Upper lobe of right lung (tissue), 1 donor: ENCODE measurements around the gene DYDC1. TPM values are rescaled to one million over a fixed set of nuclear protein-coding genes. Genes with fewer than 3 reads are reported as not detected.
"Not testable (repeated sequence)": the region's sequence is repeated elsewhere in the genome, so short reads cannot be mapped to it uniquely, and the experiment has no call there.

Source experiments
- ATAC-seq: fragments of 200-7000 bp; cut with Tn5 transposase; one replicate; pipeline ENCODE4 v1.9.1; 2020; ENCODE audit warnings: mild to moderate bottlenecking, moderate library complexity
- DNase-seq: peaks from one replicate; pipeline ENCODE4 v3.0.0-alpha.2; 2020
- H3K27ac ChIP-seq: fragments of 200-600 bp; one replicate; pipeline ENCODE4 v1.8.0; 2022
- H3K27me3 ChIP-seq: fragments of 200-600 bp; one replicate; pipeline ENCODE4 v1.8.0; 2022; ENCODE audit warnings: mild to moderate bottlenecking
- H3K36me3 ChIP-seq: fragments of 200-600 bp; one replicate; pipeline ENCODE4 v1.8.0; 2022
- H3K4me1 ChIP-seq: fragments of 200-600 bp; one replicate; pipeline ENCODE4 v1.8.0; 2022
- H3K4me3 ChIP-seq: fragments of 200-600 bp; one replicate; pipeline ENCODE4 v1.8.0; 2022; ENCODE audit warnings: mild to moderate bottlenecking
- H3K9me3 ChIP-seq: fragments of 200-600 bp; one replicate; pipeline ENCODE4 v1.8.0; 2022
- intact Hi-C: fragments of 100-400 bp; cut with DNase I; formaldehyde crosslinking; loops from one replicate; pipeline ENCODE4 v1.11.0; 2022
- total RNA-seq: library from RNA; stranded (reverse); fragmentation: NEBNext Ultra II Directional; extraction: Animal tissue kit (Norgen Biotek cat#: 25700); gene quantifications from one replicate; pipeline ENCODE4 v1.2.1, GENCODE V29; 2021
- TF ChIP-seq, protein P1 (sequence below): fragments of 200-600 bp; IDR thresholded peaks from one replicate; pipeline ENCODE4 v1.8.0; 2022; ENCODE audit warnings: antibody characterized with exemption
- donor health status: DM: no; HTN: yes; CAD: no; lungs with severe emphysema.

The DYDC1 gene
- total RNA-seq, 1 donor from 2014 or later: not detected

DNA sequence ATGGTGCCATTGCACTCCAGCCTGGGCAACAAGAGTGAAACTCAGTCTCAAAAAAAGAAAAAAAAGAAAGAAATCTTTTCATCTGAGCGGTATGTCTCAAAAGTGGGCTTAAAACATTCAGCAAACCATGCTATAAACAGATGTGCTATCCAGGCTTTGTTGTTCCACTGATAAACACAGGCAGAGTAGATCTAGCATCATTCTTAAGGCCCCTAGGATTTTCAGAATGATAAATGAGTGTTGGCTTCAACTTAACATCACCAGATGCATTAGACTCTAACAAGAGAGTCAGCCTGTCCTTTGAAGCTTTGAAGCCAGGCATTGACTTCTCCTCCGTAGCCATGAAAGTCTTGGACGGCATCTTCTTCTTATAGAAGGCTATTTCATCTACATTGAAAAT is 23.1 kb upstream of the DYDC1 start:
- no peak for ATAC-seq
- intact Hi-C loops: no loop called here
- Histone ChIP-seq H3K36me3 (no peaks in the 10 kb centered on the region), H3K27me3 (no peaks in the 10 kb centered on the region), H3K4me3 (no peak overlapping the region), H3K4me1 (no peaks in the 10 kb centered on the region), H3K27ac (no peak overlapping the region), H3K9me3 (no peaks in the 10 kb centered on the region)
- no peak for DNase-seq
- TF ChIP-seq, protein P1, sequence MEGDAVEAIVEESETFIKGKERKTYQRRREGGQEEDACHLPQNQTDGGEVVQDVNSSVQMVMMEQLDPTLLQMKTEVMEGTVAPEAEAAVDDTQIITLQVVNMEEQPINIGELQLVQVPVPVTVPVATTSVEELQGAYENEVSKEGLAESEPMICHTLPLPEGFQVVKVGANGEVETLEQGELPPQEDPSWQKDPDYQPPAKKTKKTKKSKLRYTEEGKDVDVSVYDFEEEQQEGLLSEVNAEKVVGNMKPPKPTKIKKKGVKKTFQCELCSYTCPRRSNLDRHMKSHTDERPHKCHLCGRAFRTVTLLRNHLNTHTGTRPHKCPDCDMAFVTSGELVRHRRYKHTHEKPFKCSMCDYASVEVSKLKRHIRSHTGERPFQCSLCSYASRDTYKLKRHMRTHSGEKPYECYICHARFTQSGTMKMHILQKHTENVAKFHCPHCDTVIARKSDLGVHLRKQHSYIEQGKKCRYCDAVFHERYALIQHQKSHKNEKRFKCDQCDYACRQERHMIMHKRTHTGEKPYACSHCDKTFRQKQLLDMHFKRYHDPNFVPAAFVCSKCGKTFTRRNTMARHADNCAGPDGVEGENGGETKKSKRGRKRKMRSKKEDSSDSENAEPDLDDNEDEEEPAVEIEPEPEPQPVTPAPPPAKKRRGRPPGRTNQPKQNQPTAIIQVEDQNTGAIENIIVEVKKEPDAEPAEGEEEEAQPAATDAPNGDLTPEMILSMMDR: no peak

DNA sequence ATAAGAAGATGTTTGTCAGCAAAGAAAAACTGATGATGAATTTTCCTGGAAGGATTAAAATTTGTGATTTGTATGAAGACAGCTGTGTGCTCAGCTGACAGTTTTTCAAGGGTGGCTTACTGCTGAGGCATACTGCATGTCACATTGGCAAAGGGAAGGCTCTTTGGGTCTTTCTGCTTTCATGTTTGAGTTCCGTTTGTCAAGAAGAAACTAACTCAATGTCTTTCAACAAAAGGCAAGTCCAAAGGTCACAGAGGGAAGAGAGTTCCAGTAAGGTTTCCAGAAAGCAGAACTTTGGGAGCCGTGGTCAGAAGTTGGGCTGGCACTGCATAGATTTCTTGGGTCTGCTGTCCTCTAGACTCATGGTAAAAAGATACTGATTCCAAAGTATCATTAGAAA is 16.9 kb upstream of the DYDC1 start:
- Histone ChIP-seq H3K4me3 (no peak overlapping the region), H3K36me3 (no peaks in the 10 kb centered on the region), H3K4me1 (no peaks in the 10 kb centered on the region), H3K27me3 (no peaks in the 10 kb centered on the region), H3K27ac (no peak overlapping the region), H3K9me3 (no peaks in the 10 kb centered on the region)
- intact Hi-C loops: no loop called here
- TF ChIP-seq, protein P1: no peak
- peak; percentile 73 for ATAC-seq
- no peak for DNase-seq

DNA sequence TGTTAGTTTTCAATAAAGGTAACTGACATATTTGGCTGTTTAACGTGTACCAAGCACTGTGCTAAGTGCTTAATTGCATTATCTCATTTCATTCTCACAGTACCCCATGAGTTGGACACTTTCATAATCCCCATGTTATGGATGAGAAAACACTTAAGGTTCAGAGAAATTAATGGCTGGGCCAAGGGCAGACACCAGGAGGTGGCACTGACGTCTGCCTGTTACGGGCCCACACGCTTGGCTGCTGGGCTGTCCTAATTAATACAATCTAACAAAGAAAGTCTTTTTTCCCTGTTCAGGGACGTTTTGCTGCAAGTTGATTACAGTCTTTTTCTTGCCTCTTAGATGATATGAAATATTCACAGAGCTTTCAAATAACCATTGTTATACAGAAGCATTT is 16.1 kb upstream of the DYDC1 start:
- Histone ChIP-seq H3K4me1 (no peaks in the 10 kb centered on the region), H3K27me3 (no peaks in the 10 kb centered on the region), H3K9me3 (peaks cover 3% of the 10 kb centered on the region), H3K36me3 (no peaks in the 10 kb centered on the region), H3K4me3 (no peak overlapping the region), H3K27ac (no peak overlapping the region)
- TF ChIP-seq, protein P1: no peak
- intact Hi-C loops: no loop called here
- ATAC-seq (no peak), DNase-seq (no peak)

DNA sequence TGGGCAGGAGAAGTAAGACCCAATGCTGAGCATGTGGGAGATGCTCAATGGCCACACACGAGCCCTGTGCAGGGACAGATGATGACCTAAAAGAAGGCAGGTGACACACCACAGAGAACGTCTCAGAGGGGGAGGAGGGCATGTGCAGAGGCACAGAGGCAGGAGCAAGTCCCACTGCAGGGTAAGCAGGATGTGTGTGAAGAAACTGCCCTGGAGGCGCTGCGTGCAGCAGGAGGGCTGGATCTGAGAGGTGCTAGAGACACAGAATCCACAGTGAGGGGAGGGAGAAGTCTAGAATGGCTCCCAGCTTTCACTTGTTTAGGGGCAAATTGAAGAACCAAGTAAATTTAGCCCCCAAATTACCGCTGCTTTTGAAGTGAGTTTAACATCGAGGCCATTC is 14.9 kb upstream of the DYDC1 start:
- intact Hi-C loops: no loop called here
- no peaks in the 10 kb centered on the region for H3K27me3 ChIP-seq
- no peak for DNase-seq
- H3K4me3 ChIP-seq: no peak overlapping the region
- no peak for ATAC-seq
- H3K27ac ChIP-seq: no peak overlapping the region
- TF ChIP-seq, protein P1: no peak
- H3K4me1 ChIP-seq: no peaks in the 10 kb centered on the region
- H3K9me3 ChIP-seq: peaks cover 6% of the 10 kb centered on the region
- no peaks in the 10 kb centered on the region for H3K36me3 ChIP-seq

DNA sequence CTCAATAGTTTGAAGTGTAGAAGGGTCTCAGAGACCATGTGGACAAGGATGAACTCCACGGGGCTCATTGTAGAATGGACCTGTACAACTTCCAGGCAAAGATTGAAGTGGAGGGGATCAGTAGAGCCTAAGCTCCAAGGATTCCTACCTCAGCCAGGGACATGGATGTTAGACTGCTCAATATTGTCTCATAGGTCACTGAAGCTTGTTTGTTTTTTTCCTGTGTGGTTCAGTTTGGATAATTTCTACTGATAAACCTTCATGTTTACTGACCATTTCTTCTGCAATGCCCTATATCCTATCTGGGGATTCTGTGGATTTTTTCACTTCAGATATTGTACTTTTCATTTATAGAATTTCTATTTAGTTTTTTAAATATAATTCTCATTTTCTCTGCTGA is 9.0 kb upstream of the DYDC1 start:
- Histone ChIP-seq H3K36me3 (no peaks in the 10 kb centered on the region), H3K27ac (no peak overlapping the region), H3K27me3 (no peaks in the 10 kb centered on the region), H3K4me1 (no peaks in the 10 kb centered on the region), H3K4me3 (no peak overlapping the region), H3K9me3 (peaks cover 10% of the 10 kb centered on the region)
- TF ChIP-seq, protein P1: no peak
- intact Hi-C loops: no loop called here
- DNase-seq (no peak), ATAC-seq (no peak)

DNA sequence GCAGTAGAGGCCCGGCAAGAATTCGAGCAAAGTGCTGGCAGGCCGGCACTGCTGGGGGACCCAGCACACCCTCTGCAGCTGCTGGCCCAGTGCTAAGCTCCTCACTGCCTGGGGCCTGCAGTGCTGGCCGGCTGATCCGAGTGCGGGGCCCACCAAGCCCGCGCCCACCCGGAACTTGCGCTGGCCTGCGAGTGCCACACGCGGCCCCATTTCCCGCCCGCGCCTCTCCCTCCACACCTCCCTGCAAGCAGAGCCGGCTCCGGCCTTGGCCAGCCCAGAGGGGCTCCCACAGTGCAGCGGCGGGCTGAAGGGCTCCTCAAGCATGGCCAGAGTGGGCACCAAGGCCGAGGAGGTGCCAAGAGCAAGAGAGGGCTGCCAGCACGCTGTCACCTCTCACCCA is 3.1 kb upstream of the DYDC1 start:
- intact Hi-C loops: no loop called here
- H3K36me3 ChIP-seq: no peaks in the 10 kb centered on the region
- DNase-seq (no peak), ATAC-seq (no peak)
- TF ChIP-seq, protein P1: no peak
- no peak overlapping the region for H3K4me3 ChIP-seq
- peaks cover 8% of the 10 kb centered on the region for H3K4me1 ChIP-seq
- H3K27me3 ChIP-seq: peaks cover 28% of the 10 kb centered on the region
- H3K27ac ChIP-seq: no peak overlapping the region
- no peaks in the 10 kb centered on the region for H3K9me3 ChIP-seq

DNA sequence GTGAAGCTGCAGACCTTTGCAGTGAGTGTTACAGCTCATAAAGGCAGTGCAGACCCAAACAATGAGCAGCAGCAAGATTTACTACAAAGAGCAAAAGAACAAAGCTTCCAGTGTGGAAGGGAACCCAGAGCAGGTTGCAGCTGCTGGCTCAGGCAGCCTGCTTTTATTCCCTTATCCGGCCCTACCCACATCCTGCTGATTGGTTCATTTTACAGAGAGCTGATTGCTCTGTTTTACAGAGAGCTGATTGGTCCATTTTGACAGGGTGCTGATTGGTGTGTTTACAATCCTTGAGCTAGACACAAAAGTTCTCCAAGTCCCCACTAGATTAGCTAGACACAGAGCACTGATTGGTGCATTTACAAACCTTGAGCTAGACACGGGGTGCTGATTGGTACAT is 2.4 kb upstream of the DYDC1 start:
- H3K4me3 ChIP-seq, intact Hi-C loops, DNase-seq, H3K4me1 ChIP-seq, ATAC-seq, H3K36me3 ChIP-seq, H3K9me3 ChIP-seq, H3K27ac ChIP-seq: not testable (repeated sequence)
- H3K27me3 ChIP-seq: peaks cover 30% of the 10 kb centered on the region
